C4-2B (cell line): ENCODE measurements around the gene PPP1R10.
A peak's percentile ranks its signal among the peaks of the same experiment; 100 is the strongest.

Experiments
- H3K27ac ChIP-seq: fragments of 450-650 bp; 2 replicates; pipeline ENCODE4 v1.5.1; 2017
- CTCF ChIP-seq: fragments of 450-650 bp; conservative IDR thresholded peaks from 2 replicates; pipeline ENCODE4 v1.5.1; 2017; ENCODE audit warnings: mild to moderate bottlenecking
- ZFX ChIP-seq: fragments of 450-650 bp; IDR thresholded peaks from 2 replicates; pipeline ENCODE4 v1.6.1; 2017

The PPP1R10 gene

DNA sequence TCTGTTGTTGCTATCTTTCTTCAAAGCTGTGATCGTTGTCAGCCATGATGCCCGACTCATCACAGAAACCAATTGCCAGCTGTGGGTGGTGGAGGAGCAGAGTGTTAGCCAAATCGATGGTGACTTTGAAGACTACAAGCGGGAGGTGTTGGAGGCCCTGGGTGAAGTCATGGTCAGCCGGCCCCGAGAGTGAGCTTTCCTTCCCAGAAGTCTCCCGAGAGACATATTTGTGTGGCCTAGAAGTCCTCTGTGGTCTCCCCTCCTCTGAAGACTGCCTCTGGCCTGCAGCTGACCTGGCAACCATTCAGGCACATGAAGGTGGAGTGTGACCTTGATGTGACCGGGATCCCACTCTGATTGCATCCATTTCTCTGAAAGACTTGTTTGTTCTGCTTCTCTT is 26.5 kb downstream of the PPP1R10 start:
- peak overlapping the region; percentile 60 for H3K27ac ChIP-seq
- TF ChIP-seq CTCF (no peak), ZFX (no peak)

GRCh38 chr6:30589754-30590358 is 27.2 kb downstream of the PPP1R10 start:
- no peak for TF ChIP-seq ZFX
- TF ChIP-seq CTCF: no peak
- H3K27ac ChIP-seq: peak overlapping the region; percentile 60

DNA sequence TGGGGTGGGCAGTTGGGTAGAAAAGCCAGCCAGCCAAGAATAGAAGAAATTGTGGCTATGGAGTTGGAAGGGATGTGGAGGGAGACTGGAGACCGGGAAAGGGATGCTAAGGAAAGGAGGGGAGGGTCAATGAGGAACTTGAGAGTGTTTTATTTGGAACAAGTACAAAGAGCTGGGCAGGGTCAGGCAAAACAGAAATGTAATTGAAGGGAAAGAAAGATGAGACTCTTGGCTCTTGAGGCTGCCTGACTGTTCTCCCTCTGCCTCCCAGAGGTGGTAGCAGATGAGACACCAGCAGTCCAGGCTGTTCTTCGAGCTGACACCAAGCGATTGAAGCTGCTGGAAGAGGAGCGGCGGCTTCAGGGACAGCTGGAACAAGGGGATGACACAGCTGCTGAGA is 33.1 kb downstream of the PPP1R10 start:
- H3K27ac ChIP-seq: no peak overlapping the region
- no peak for TF ChIP-seq ZFX
- TF ChIP-seq CTCF: no peak

- TF ChIP-seq CTCF (no peak), ZFX (no peak)
- no peak overlapping the region for H3K27ac ChIP-seq
These were observed 39.0 kb downstream of the PPP1R10 start for GRCh38 chr6:30578051-30578450.

GRCh38 chr6:30573113-30573512 is 43.9 kb downstream of the PPP1R10 start:
- TF ChIP-seq ZFX: no peak
- TF ChIP-seq CTCF: no peak
- H3K27ac ChIP-seq: no peak overlapping the region

- TF ChIP-seq CTCF (no peak), ZFX (no peak)
- H3K27ac ChIP-seq: peak overlapping the region; percentile 81; the same call in 1 of the 2 replicates
These were observed 44.9 kb downstream of the PPP1R10 start for GRCh38 chr6:30572148-30572547.

DNA sequence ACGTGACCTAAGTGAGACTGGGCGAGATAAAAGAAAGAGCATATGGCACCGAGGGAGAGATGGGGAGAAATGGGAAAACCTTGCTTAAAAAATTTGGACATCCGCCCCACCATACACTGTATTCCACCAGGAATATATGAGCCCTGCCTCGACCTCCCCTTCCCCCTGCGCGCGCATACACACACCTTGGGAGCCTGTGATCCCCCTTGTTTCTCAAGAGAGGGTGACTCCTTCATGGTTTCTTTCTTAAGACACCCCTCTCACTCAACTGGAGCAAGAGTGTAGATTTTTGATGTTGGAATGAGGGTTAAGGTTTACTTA is 45.3 kb downstream of the PPP1R10 start:
- TF ChIP-seq CTCF (no peak), ZFX (no peak)
- peak overlapping the region; percentile 81 for H3K27ac ChIP-seq
